Measurements from ENCODE around the gene EPO. TPM values are rescaled to one million over a fixed set of nuclear protein-coding genes. Genes with fewer than 3 reads are reported as not detected.
"Not testable (repeated sequence)": the region's sequence is repeated elsewhere in the genome, so short reads cannot be mapped to it uniquely, and the experiment has no call there.

The EPO gene
- total RNA-seq, 1 donor from 2014 or later: not detected

- H3K4me1 Mint-ChIP-seq (ENCODE audit: low read depth): peaks cover 3% of the 10 kb centered on the region
- peaks cover 28% of the 10 kb centered on the region for H3K27me3 Mint-ChIP-seq (ENCODE audit: low read depth)
- peaks cover 14% of the 10 kb centered on the region for H3K9me3 Mint-ChIP-seq (ENCODE audit: low read depth)
- H3K4me3 Mint-ChIP-seq (ENCODE audit: unreplicated experiment): no peak overlapping the region
- no peak for DNase-seq (ENCODE audit: low spot score)
- H3K27ac Mint-ChIP-seq (ENCODE audit: unreplicated experiment): no peak overlapping the region
- H3K36me3 Mint-ChIP-seq (ENCODE audit: low read depth): peaks cover 8% of the 10 kb centered on the region
- peak; percentile 67 for TF ChIP-seq CTCF (IDR thresholded peaks at IDR 0.05)
Observed at GRCh38 chr7:100719523-100720278, 567 bp upstream of the EPO start.

- H3K9me3 Mint-ChIP-seq (ENCODE audit: low read depth): peaks cover 14% of the 10 kb centered on the region
- no peak overlapping the region for H3K27ac Mint-ChIP-seq (ENCODE audit: unreplicated experiment)
- peak overlapping the region; percentile 16 for H3K4me3 Mint-ChIP-seq (ENCODE audit: unreplicated experiment)
- peaks cover 13% of the 10 kb centered on the region for H3K4me1 Mint-ChIP-seq (ENCODE audit: low read depth)
- no peak for TF ChIP-seq CTCF (IDR thresholded peaks at IDR 0.05)
- peaks cover 28% of the 10 kb centered on the region for H3K27me3 Mint-ChIP-seq (ENCODE audit: low read depth)
- peaks cover 8% of the 10 kb centered on the region for H3K36me3 Mint-ChIP-seq (ENCODE audit: low read depth)
- no peak for DNase-seq (ENCODE audit: low spot score)
Observed at GRCh38 chr7:100720671-100721504, 620 bp downstream of the EPO start.

DNA sequence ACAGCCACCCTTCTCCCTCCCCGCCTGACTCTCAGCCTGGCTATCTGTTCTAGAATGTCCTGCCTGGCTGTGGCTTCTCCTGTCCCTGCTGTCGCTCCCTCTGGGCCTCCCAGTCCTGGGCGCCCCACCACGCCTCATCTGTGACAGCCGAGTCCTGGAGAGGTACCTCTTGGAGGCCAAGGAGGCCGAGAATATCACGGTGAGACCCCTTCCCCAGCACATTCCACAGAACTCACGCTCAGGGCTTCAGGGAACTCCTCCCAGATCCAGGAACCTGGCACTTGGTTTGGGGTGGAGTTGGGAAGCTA is 1.2 kb downstream of the EPO start:
- Mint-ChIP-seq H3K27me3 (ENCODE audit: low read depth) (peaks cover 28% of the 10 kb centered on the region), H3K4me3 (ENCODE audit: unreplicated experiment) (no peak overlapping the region), H3K27ac (ENCODE audit: unreplicated experiment) (no peak overlapping the region), H3K9me3 (ENCODE audit: low read depth) (peaks cover 14% of the 10 kb centered on the region), H3K4me1 (ENCODE audit: low read depth) (peaks cover 18% of the 10 kb centered on the region), H3K36me3 (ENCODE audit: low read depth) (peaks cover 8% of the 10 kb centered on the region)
- TF ChIP-seq CTCF (IDR thresholded peaks at IDR 0.05): no peak
- no peak for DNase-seq (ENCODE audit: low spot score)

DNA sequence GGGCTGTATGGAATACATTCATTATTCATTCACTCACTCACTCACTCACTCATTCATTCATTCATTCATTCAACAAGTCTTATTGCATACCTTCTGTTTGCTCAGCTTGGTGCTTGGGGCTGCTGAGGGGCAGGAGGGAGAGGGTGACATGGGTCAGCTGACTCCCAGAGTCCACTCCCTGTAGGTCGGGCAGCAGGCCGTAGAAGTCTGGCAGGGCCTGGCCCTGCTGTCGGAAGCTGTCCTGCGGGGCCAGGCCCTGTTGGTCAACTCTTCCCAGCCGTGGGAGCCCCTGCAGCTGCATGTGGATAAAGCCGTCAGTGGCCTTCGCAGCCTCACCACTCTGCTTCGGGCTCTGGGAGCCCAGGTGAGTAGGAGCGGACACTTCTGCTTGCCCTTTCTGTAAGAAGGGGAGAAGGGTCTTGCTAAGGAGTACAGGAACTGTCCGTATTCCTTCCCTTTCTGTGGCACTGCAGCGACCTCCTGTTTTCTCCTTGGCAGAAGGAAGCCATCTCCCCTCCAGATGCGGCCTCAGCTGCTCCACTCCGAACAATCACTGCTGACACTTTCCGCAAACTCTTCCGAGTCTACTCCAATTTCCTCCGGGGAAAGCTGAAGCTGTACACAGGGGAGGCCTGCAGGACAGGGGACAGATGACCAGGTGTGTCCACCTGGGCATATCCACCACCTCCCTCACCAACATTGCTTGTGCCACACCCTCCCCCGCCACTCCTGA is 2.4 kb downstream of the EPO start:
- no peak overlapping the region for H3K4me3 Mint-ChIP-seq (ENCODE audit: unreplicated experiment)
- TF ChIP-seq CTCF (IDR thresholded peaks at IDR 0.05): no peak
- no peak overlapping the region for H3K27ac Mint-ChIP-seq (ENCODE audit: unreplicated experiment)
- H3K9me3 Mint-ChIP-seq (ENCODE audit: low read depth): peaks cover 14% of the 10 kb centered on the region
- H3K27me3 Mint-ChIP-seq (ENCODE audit: low read depth): peaks cover 29% of the 10 kb centered on the region
- peaks cover 8% of the 10 kb centered on the region for H3K36me3 Mint-ChIP-seq (ENCODE audit: low read depth)
- DNase-seq (ENCODE audit: low spot score): no peak
- H3K4me1 Mint-ChIP-seq (ENCODE audit: low read depth): peaks cover 25% of the 10 kb centered on the region

DNA sequence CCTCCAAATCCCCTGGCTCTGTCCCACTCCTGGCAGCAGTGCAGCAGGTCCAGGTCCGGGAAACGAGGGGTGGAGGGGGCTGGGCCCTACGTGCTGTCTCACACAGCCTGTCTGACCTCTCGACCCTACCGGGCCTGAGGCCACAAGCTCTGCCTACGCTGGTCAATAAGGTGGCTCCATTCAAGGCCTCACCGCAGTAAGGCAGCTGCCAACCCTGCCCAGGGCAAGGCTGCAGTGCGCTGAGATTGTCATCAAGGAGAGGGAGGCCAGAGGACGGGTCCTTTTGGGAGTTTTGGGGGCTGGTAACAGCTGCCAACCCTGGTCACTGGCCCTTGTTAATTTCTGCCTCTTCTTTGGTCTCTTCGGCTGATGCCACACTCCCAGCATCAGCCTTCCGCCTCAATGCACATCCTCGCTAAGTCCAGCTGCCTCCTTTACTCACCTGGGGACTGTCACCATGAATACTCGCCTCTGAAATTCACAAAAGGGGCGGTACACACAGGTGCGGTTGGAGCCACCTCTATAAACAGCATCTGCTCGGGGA is 3.5 kb downstream of the EPO start:
- H3K9me3 Mint-ChIP-seq (ENCODE audit: low read depth): peaks cover 3% of the 10 kb centered on the region
- peaks cover 25% of the 10 kb centered on the region for H3K4me1 Mint-ChIP-seq (ENCODE audit: low read depth)
- peaks cover 4% of the 10 kb centered on the region for H3K36me3 Mint-ChIP-seq (ENCODE audit: low read depth)
- H3K27ac Mint-ChIP-seq (ENCODE audit: unreplicated experiment): no peak overlapping the region
- DNase-seq (ENCODE audit: low spot score): no peak
- no peak overlapping the region for H3K4me3 Mint-ChIP-seq (ENCODE audit: unreplicated experiment)
- no peak for TF ChIP-seq CTCF (IDR thresholded peaks at IDR 0.05)
- H3K27me3 Mint-ChIP-seq (ENCODE audit: low read depth): peaks cover 27% of the 10 kb centered on the region

DNA sequence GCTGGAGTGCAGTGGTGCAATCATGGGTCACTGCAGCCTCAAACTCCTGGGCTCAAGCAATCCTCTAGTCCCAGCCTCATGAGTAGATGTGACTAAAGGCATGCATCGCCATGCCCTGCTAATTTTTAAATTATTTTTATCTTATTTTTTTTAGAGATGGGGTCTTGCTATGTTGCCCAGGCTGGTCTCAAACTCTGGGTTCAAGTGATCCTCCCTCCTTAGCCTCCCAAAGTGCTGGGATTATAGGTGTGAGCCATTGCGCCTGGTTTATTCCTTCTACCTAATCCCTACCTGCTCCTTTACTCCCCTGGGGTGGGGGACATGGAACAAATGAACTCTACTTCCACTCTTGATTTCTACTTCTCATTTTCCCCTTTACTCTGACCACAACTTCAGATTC is 4.1 kb downstream of the EPO start:
- H3K36me3 Mint-ChIP-seq (ENCODE audit: low read depth); H3K9me3 Mint-ChIP-seq (ENCODE audit: low read depth); H3K27ac Mint-ChIP-seq (ENCODE audit: unreplicated experiment); DNase-seq (ENCODE audit: low spot score); H3K4me3 Mint-ChIP-seq (ENCODE audit: unreplicated experiment): not testable (repeated sequence)
- Mint-ChIP-seq H3K27me3 (ENCODE audit: low read depth) (peaks cover 27% of the 10 kb centered on the region), H3K4me1 (ENCODE audit: low read depth) (peaks cover 25% of the 10 kb centered on the region)

All from chondrocyte (in vitro differentiated cells).